NT2/D1 (cell line): ENCODE measurements around the gene TFDP1.

Source experiments
- YY1 ChIP-seq: IDR thresholded peaks from 2 replicates; pipeline ENCODE4 v1.6.1; 2011; ENCODE audit not compliant: insufficient read length, insufficient read depth
- ZNF274 ChIP-seq: IDR thresholded peaks from 2 replicates; pipeline ENCODE4 v1.6.1; 2011; ENCODE audit warnings: mild to moderate bottlenecking, low read depth, low read length

DNA sequence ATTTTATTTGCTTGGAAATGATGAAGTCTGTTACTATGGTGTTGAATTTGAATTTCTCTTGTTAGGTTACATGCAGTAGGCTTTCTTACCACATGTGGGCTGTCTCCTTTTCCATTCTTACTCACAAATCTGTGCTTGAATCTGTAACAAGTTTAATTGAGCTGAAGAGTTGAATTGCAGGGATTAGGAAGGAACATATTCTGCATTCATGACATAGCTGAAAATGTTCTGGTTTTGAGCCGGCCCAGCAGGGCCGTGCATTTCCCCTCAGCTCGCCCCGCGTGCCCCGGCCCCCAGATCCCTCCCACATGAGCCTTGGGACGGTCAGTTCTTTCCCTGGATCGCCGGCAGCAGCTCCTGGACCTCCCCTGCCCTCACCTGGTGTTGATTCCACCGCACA, 28.1 kb downstream of the TFDP1 start:
- TF ChIP-seq ZNF274 (no peak), YY1 (no peak)
